Gastroesophageal sphincter (tissue), 4 donors: ENCODE measurements around the gene THEM5. TPM values are rescaled to one million over a fixed set of nuclear protein-coding genes. Genes with fewer than 3 reads are reported as not detected.

Experiments
- ATAC-seq: fragments of 150-250 bp; one replicate; pipeline ENCODE4 v1.9.1; 2016; ENCODE audit warnings: mild to moderate bottlenecking, moderate library complexity
- H3K27ac ChIP-seq, 4 donors: fragments of 200-600 bp; sonication (generic) in 3 of 4; 1 replicate in 3 of 4; 2 replicates in 1 of 4; pipeline ENCODE4 v1.5.1; 2016 to 2019
- H3K27me3 ChIP-seq: fragments of 200-600 bp; sonication (generic); one replicate; pipeline ENCODE4 v1.5.1; 2019
- H3K36me3 ChIP-seq, 2 donors: fragments of 200-600 bp; sonication (generic); one replicate each; pipeline ENCODE4 v1.5.1; 2019; ENCODE audit warnings: control low read depth in 1 of 2
- H3K4me1 ChIP-seq, 3 donors: fragments of 200-600 bp; sonication (generic); 1 replicate in 2 of 3; 2 replicates in 1 of 3; pipeline ENCODE4 v1.5.1; 2016 to 2019; ENCODE audit warnings: control low read depth in 2 of 3
- H3K4me3 ChIP-seq, 2 donors: fragments of 200-600 bp; sonication (generic); one replicate each; pipeline ENCODE4 v1.5.1; 2019; ENCODE audit warnings: mild to moderate bottlenecking in 1 of 2, moderate library complexity in 1 of 2
- H3K9me3 ChIP-seq, 3 donors: fragments of 200-600 bp; sonication (generic); one replicate each; pipeline ENCODE4 v1.5.1; 2017 to 2019; ENCODE audit warnings: control low read depth in 2 of 3
- CTCF ChIP-seq, 4 experiments: fragments of 200-600 bp in 2 of 4; fragments of 450-650 bp in 2 of 4; sonication (generic) in 1 of 4; IDR thresholded peaks; one replicate each; pipeline ENCODE4 v1.5.1; 2017 to 2019; ENCODE audit warnings: antibody characterized with exemption in 4 of 4, mild to moderate bottlenecking in 2 of 4, moderate library complexity in 2 of 4
- EP300 ChIP-seq: sonication (generic); formaldehyde crosslinking; IDR thresholded peaks from one replicate; pipeline ENCODE4 v1.6.1; 2017; ENCODE audit warnings: antibody characterized with exemption, mild to moderate bottlenecking
- POLR2A ChIP-seq, 2 donors: fragments of 450-650 bp; IDR thresholded peaks; one replicate each; pipeline ENCODE4 v1.6.1; 2017; ENCODE audit warnings: antibody characterized with exemption in 2 of 2, mild to moderate bottlenecking in 2 of 2, moderate library complexity in 1 of 2
- POLR2AphosphoS5 ChIP-seq: sonication (generic); formaldehyde crosslinking; IDR thresholded peaks from one replicate; pipeline ENCODE4 v1.6.1; 2017; ENCODE audit warnings: antibody characterized with exemption
- WGBS, 2 donors: methylation state at CpG; one replicate each; pipeline ENCODE4 v1.1.5; 2018; ENCODE audit warnings: low coverage in 1 of 2; 5-methylcytosine and 5-hydroxymethylcytosine counted together
- total RNA-seq, 4 donors: library from RNA; depleted of rRNA; stranded (reverse); fragments of >200 nt; gene quantifications; one replicate each; pipeline ENCODE4 v1.1.0, GENCODE V29; 2016

The THEM5 gene
- total RNA-seq, 4 donors from 2014 or later, result not detected

- ATAC-seq, result no peak
Observed at GRCh38 chr1:151829352-151830046, 24.0 kb downstream of the THEM5 start.

GRCh38 chr1:151828921-151829320, 24.6 kb downstream of the THEM5 start:
- Histone ChIP-seq H3K4me3 (no peak overlapping the region), H3K27ac (no peak overlapping the region), H3K36me3 (no peaks in the 10 kb centered on the region), H3K27me3 (peaks cover 14% of the 10 kb centered on the region), H3K9me3 (no peaks in the 10 kb centered on the region), H3K4me1 (peaks cover 0 to 28% (median 0%) of the 10 kb centered on the region in 3 donors)
- WGBS, 2 donors, result 10% methylated on average over 9 of the region's 12 CpGs; no CpG with 5 or more reads in 1 of the 2 donors
- TF ChIP-seq POLR2A (IDR thresholded peaks at IDR 0.05), result no peak
- no peak for TF ChIP-seq POLR2AphosphoS5
- no peak for TF ChIP-seq CTCF (IDR thresholded peaks at IDR 0.05)
- no peak for TF ChIP-seq EP300
- ATAC-seq, result no peak

More at GRCh38 chr1:151829352-151830046, 24.0 kb downstream of the THEM5 start:
- H3K4me1 ChIP-seq, result peaks cover 0 to 28% (median 0%) of the 10 kb centered on the region in 3 donors
- H3K9me3 ChIP-seq, result no peaks in the 10 kb centered on the region
- TF ChIP-seq POLR2AphosphoS5, result no peak
- TF ChIP-seq POLR2A (IDR thresholded peaks at IDR 0.05), result no peak
- TF ChIP-seq CTCF (IDR thresholded peaks at IDR 0.05), result no peak
- TF ChIP-seq EP300, result no peak
- peaks cover 14% of the 10 kb centered on the region for H3K27me3 ChIP-seq
- H3K27ac ChIP-seq, result no peak overlapping the region
- H3K36me3 ChIP-seq, result no peaks in the 10 kb centered on the region
- no peak overlapping the region for H3K4me3 ChIP-seq
- WGBS, 2 donors, result 10 to 40% methylated on average over 1 to 4 of the region's 4 CpGs

- H3K9me3 ChIP-seq, result no peaks in the 10 kb centered on the region
- H3K4me1 ChIP-seq, result peaks cover 0 to 25% (median 0%) of the 10 kb centered on the region in 3 donors
- no CpG with 5 or more reads among the region's 9 CpGs for WGBS, 2 donors
- no peak overlapping the region for H3K4me3 ChIP-seq
- TF ChIP-seq EP300 (no peak), POLR2AphosphoS5 (no peak), POLR2A (IDR thresholded peaks at IDR 0.05) (no peak), CTCF (IDR thresholded peaks at IDR 0.05) (no peak)
- H3K27ac ChIP-seq, result no peak overlapping the region
- ATAC-seq, result no peak
- peaks cover 20% of the 10 kb centered on the region for H3K27me3 ChIP-seq
- no peaks in the 10 kb centered on the region for H3K36me3 ChIP-seq
Observed at GRCh38 chr1:151827853-151828252, 25.7 kb downstream of the THEM5 start.

- ATAC-seq, result peak; percentile 39
Observed at GRCh38 chr1:151825751-151826660, 27.5 kb downstream of the THEM5 start.

More at GRCh38 chr1:151825751-151826660, 27.5 kb downstream of the THEM5 start:
- no peak for TF ChIP-seq POLR2A (IDR thresholded peaks at IDR 0.05)
- no peak for TF ChIP-seq CTCF (IDR thresholded peaks at IDR 0.05)
- TF ChIP-seq EP300, result no peak
- TF ChIP-seq POLR2AphosphoS5, result no peak
- peaks cover 0 to 18% (median 0%) of the 10 kb centered on the region in 3 donors for H3K4me1 ChIP-seq
- no peaks in the 10 kb centered on the region for H3K36me3 ChIP-seq
- no peak overlapping the region for H3K27ac ChIP-seq
- H3K27me3 ChIP-seq, result peaks cover 32% of the 10 kb centered on the region
- H3K9me3 ChIP-seq, result no peaks in the 10 kb centered on the region
- 50 to 52% methylated on average over 5 to 7 of the region's 21 CpGs for WGBS, 2 donors
- H3K4me3 ChIP-seq, result no peak overlapping the region
